Measurements from ENCODE around the gene CTXND1. TPM values are rescaled to one million over a fixed set of nuclear protein-coding genes. Genes with fewer than 3 reads are reported as not detected.

CTXND1 gene
- total and polyA plus RNA-seq, 2 of the 8 experiments (the other 6 are each of a cell fraction or from before 2014, with no cell fraction given): 0.03 TPM; not detected in 1

DNA sequence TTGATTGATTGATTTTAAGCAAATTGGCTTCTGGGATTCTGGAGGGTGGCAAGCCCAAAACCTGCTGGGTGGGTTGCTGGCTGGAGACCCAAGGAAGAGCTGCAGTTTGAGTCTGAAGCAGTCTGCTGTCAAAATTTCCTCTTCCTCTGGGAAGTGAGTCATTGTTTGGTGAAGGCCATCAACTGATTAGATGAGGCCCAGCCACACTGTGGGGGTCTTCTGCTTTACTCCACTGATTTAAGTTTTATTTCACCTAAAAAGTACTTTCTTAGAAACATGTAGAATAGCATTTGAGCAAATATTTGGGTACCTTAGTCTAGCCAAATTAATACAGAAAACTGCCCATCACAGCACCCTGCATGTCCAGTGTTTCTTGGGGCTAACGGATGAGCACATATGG is 65.4 kb downstream of the CTXND1 start:
- H2AK5ac ChIP-seq (ENCODE audit: low read depth, low read length): no peak overlapping the region
- no peaks in the 10 kb centered on the region for H4K20me1 ChIP-seq (replicated peaks in 1 of 2; ENCODE audit: control insufficient read depth in 1 of 2, insufficient read depth in 2 of 2, low read length in 2 of 2)
- H2BK20ac ChIP-seq (ENCODE audit: low read length): no peak overlapping the region
- no peak overlapping the region for H3K27ac ChIP-seq (ENCODE audit: low read depth, low read length)
- H2BK5ac ChIP-seq (ENCODE audit: low read depth, low read length): no peak overlapping the region
- H3K4ac ChIP-seq (replicated peaks; ENCODE audit: insufficient read length, low read depth, low read length): no peak overlapping the region
- no peak overlapping the region for H2BK12ac ChIP-seq (ENCODE audit: low read depth, low read length)
- no peak overlapping the region for H3K4me2 ChIP-seq (ENCODE audit: insufficient read depth in 1 of 2, low read depth in 2 of 2, low read length in 2 of 2)
- 91% methylated on average over 1 of the region's 1 CpG; no CpG with 5 or more reads in 1 of the 2 experiments for WGBS, 2 experiments (ENCODE audit: extremely low coverage in 1 of 2, insufficient coverage in 1 of 2, insufficient read length in 1 of 2, insufficient replicate concordance in 2 of 2, low coverage in 1 of 2, low lambda C conversion rate in 2 of 2, missing lambda C conversion rate in 1 of 2)
- H3K4me3 ChIP-seq (ENCODE audit: extremely low read depth in 1 of 4, insufficient read depth in 2 of 4, low read depth in 3 of 4, low read length in 4 of 4): no peak overlapping the region
- no peak overlapping the region for H4K5ac ChIP-seq (ENCODE audit: insufficient read length, low read depth, low read length)
- H3K23ac ChIP-seq (ENCODE audit: insufficient read length): no peak overlapping the region
- H3K23me2 ChIP-seq (ENCODE audit: low read depth, low read length): no peaks in the 10 kb centered on the region
- no peaks in the 10 kb centered on the region for H3K9me3 ChIP-seq (ENCODE audit: insufficient read depth in 2 of 2, low read depth in 1 of 2, low read length in 1 of 2)
- H3K27me3 ChIP-seq (replicated peaks in 1 of 4; ENCODE audit: control insufficient read depth in 3 of 4, extremely low read depth in 1 of 4, insufficient read depth in 3 of 4, low read length in 3 of 4): no peaks in the 10 kb centered on the region
- no peak for FAIRE-seq
- no peaks in the 10 kb centered on the region for H3K4me1 ChIP-seq (replicated peaks in 1 of 4; ENCODE audit: control insufficient read depth in 3 of 4, insufficient read depth in 4 of 4, low read length in 3 of 4)
- DNase-seq (ENCODE audit: low read depth in 1 of 2, low spot score in 2 of 2): no peak
- no peak overlapping the region for H3K18ac ChIP-seq (ENCODE audit: extremely low read depth, low read length)
- no peaks in the 10 kb centered on the region for H3K79me2 ChIP-seq (ENCODE audit: control insufficient read depth in 1 of 2, insufficient read depth in 2 of 2, low read length in 2 of 2)
- POLR2A ChIA-PET (ENCODE audit: partially characterized antibody): no interaction called here
- no peak overlapping the region for H4K8ac ChIP-seq (ENCODE audit: extremely low read depth, insufficient read depth, low read length)
- no peak overlapping the region for H2BK120ac ChIP-seq (replicated peaks; ENCODE audit: low read depth, low read length)
- no peak overlapping the region for H2BK15ac ChIP-seq (ENCODE audit: low read length)
- no peak overlapping the region for H4K91ac ChIP-seq (replicated peaks; ENCODE audit: insufficient read length, low read length)
- H3K14ac ChIP-seq (ENCODE audit: insufficient read length): no peak overlapping the region
- H3K79me1 ChIP-seq (ENCODE audit: low read depth, low read length): no peaks in the 10 kb centered on the region
- H2AFZ ChIP-seq (ENCODE audit: low read length): no peak overlapping the region
- peaks cover 0 to 7% (median 2%) of the 10 kb centered on the region in 4 experiments; a peak in 3 of 8 replicates for H3K36me3 ChIP-seq (ENCODE audit: control insufficient read depth in 2 of 4, insufficient read depth in 4 of 4, low read length in 3 of 4)
- H3K56ac ChIP-seq (replicated peaks; ENCODE audit: insufficient read length, low read depth, low read length): no peak overlapping the region
- no peak overlapping the region for H3K9ac ChIP-seq (replicated peaks in 1 of 4; ENCODE audit: extremely low read depth in 1 of 4, low read depth in 3 of 4, low read length in 3 of 4)
- CTCF ChIA-PET (ENCODE audit: partially characterized antibody): interaction anchor here (1.1 to 2.0 kb wide), 3 partner anchors 48 to 336 kb away, joined by 3 to 7 read pairs (median 5); no protein-coding TSS in a partner anchor
- TF ChIP-seq, protein P1, sequence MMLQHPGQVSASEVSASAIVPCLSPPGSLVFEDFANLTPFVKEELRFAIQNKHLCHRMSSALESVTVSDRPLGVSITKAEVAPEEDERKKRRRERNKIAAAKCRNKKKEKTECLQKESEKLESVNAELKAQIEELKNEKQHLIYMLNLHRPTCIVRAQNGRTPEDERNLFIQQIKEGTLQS (IDR thresholded peaks at IDR 0.05; ENCODE audit: insufficient read depth, low read depth, low read length): no peak
- TF ChIP-seq GABPA (IDR thresholded peaks at IDR 0.05; ENCODE audit: borderline replicate concordance, insufficient read depth, low read length) (no peak), NRF1 (IDR thresholded peaks at IDR 0.05; ENCODE audit: low read depth, low read length) (no peak), TCF12 (IDR thresholded peaks at IDR 0.05; ENCODE audit: low read depth, low read length) (no peak), JUND (IDR thresholded peaks at IDR 0.05; ENCODE audit: low read length) (no peak), TEAD4 (IDR thresholded peaks at IDR 0.05; ENCODE audit: low read depth, low read length) (no peak), KDM5A (IDR thresholded peaks at IDR 0.05; ENCODE audit: low read length) (no peak)
- TF ChIP-seq, protein P2, sequence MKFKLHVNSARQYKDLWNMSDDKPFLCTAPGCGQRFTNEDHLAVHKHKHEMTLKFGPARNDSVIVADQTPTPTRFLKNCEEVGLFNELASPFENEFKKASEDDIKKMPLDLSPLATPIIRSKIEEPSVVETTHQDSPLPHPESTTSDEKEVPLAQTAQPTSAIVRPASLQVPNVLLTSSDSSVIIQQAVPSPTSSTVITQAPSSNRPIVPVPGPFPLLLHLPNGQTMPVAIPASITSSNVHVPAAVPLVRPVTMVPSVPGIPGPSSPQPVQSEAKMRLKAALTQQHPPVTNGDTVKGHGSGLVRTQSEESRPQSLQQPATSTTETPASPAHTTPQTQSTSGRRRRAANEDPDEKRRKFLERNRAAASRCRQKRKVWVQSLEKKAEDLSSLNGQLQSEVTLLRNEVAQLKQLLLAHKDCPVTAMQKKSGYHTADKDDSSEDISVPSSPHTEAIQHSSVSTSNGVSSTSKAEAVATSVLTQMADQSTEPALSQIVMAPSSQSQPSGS (IDR thresholded peaks at IDR 0.05; ENCODE audit: low read length): no peak
- TF ChIP-seq, protein P3, sequence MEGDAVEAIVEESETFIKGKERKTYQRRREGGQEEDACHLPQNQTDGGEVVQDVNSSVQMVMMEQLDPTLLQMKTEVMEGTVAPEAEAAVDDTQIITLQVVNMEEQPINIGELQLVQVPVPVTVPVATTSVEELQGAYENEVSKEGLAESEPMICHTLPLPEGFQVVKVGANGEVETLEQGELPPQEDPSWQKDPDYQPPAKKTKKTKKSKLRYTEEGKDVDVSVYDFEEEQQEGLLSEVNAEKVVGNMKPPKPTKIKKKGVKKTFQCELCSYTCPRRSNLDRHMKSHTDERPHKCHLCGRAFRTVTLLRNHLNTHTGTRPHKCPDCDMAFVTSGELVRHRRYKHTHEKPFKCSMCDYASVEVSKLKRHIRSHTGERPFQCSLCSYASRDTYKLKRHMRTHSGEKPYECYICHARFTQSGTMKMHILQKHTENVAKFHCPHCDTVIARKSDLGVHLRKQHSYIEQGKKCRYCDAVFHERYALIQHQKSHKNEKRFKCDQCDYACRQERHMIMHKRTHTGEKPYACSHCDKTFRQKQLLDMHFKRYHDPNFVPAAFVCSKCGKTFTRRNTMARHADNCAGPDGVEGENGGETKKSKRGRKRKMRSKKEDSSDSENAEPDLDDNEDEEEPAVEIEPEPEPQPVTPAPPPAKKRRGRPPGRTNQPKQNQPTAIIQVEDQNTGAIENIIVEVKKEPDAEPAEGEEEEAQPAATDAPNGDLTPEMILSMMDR (IDR thresholded peaks at IDR 0.05; ENCODE audit: control extremely low read depth in 1 of 3, insufficient read depth in 1 of 3, low read depth in 1 of 3, low read length in 3 of 3): no peak

Data from H1 (cell line).